Neutrophil (primary cell): ENCODE measurements around the gene PCED1B.
"Not testable (repeated sequence)": the region's sequence is repeated elsewhere in the genome, so short reads cannot be mapped to it uniquely, and the experiment has no call there.

Experiments used
- H3K27ac ChIP-seq: fragments of 200-600 bp; sonication (generic); 2 replicates; pipeline ENCODE4 v1.5.1; 2016; ENCODE audit warnings: mild to moderate bottlenecking, moderate library complexity
- H3K27me3 ChIP-seq: fragments of 200-600 bp; sonication (generic); 2 replicates; pipeline ENCODE4 v1.6.0; 2016; ENCODE audit warnings: mild to moderate bottlenecking
- H3K36me3 ChIP-seq: fragments of 200-600 bp; sonication (generic); 2 replicates; pipeline ENCODE4 v1.5.1; 2017
- H3K4me1 ChIP-seq, 2 experiments: fragments of 200-600 bp in 1 of 2; sonication (generic) in 1 of 2; 1 replicate in 1 of 2; 2 replicates in 1 of 2; pipeline versions ENCODE4 v1.5.1 to v1.6.1; 2013 to 2016; ENCODE audit warnings: low read depth in 1 of 2, low read length in 1 of 2, mild to moderate bottlenecking in 1 of 2, moderate library complexity in 1 of 2; ENCODE audit not compliant: control insufficient read depth in 1 of 2, insufficient read depth in 1 of 2
- H3K4me3 ChIP-seq, 2 experiments: fragments of 200-600 bp in 1 of 2; sonication (generic) in 1 of 2; 1 replicate in 1 of 2; 2 replicates in 1 of 2; pipeline ENCODE4 v1.5.1; 2013 to 2016; ENCODE audit warnings: low read depth in 1 of 2, low read length in 1 of 2, mild to moderate bottlenecking in 1 of 2, moderate library complexity in 1 of 2
- H3K9me3 ChIP-seq: fragments of 200-600 bp; sonication (generic); 2 replicates; pipeline ENCODE4 v1.5.1; 2016
- TF ChIP-seq, protein P1 (sequence below): fragments of 200-600 bp; sonication (generic); IDR thresholded peaks from 2 replicates; pipeline ENCODE4 v1.5.1; 2016; ENCODE audit warnings: antibody characterized with exemption

PCED1B gene

DNA sequence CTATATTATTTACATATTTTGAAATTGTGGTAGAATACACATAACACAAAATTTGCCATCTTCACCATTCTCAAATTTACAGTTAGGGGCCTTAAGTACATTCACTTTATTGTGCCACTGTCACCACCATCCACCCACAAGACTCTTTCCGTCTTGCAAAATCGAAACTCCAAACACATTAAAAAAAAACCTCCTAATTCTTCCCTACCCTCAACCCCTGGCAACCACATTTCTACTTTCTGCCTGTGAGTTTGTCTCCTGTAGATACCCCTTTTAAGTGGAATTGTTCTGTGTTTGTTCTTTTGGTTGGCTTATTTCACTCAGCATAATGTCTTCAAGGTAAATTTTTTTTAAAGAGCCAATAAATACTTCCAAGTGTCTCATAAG lies 32.0 kb downstream of the PCED1B start:
- Histone ChIP-seq H3K27ac (no peak overlapping the region), H3K27me3 (no peaks in the 10 kb centered on the region), H3K36me3 (no peaks in the 10 kb centered on the region), H3K4me1 (no peaks in the 10 kb centered on the region), H3K4me3 (no peak overlapping the region), H3K9me3 (no peaks in the 10 kb centered on the region)
- TF ChIP-seq, protein P1, sequence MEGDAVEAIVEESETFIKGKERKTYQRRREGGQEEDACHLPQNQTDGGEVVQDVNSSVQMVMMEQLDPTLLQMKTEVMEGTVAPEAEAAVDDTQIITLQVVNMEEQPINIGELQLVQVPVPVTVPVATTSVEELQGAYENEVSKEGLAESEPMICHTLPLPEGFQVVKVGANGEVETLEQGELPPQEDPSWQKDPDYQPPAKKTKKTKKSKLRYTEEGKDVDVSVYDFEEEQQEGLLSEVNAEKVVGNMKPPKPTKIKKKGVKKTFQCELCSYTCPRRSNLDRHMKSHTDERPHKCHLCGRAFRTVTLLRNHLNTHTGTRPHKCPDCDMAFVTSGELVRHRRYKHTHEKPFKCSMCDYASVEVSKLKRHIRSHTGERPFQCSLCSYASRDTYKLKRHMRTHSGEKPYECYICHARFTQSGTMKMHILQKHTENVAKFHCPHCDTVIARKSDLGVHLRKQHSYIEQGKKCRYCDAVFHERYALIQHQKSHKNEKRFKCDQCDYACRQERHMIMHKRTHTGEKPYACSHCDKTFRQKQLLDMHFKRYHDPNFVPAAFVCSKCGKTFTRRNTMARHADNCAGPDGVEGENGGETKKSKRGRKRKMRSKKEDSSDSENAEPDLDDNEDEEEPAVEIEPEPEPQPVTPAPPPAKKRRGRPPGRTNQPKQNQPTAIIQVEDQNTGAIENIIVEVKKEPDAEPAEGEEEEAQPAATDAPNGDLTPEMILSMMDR, result no peak

DNA sequence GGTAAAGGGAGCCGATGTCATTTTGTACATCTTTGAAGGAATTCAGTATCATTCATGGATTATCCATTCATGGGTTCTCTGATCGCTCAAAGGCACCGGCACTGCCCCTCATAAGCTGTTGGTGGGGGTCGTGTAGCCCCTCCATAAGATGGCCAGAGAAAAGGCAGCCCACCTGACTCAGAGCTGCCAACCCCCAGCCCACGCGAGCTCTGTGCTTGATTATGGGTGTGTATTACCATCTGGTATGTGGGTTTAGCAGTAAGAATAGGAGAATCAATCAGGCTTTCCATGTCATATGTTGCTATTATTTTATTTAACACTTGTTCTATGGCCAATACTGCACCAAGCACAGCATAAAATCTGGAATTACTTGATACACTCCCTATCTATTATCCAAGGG lies 32.4 kb downstream of the PCED1B start:
- Histone ChIP-seq H3K4me3 (no peak overlapping the region), H3K27ac (no peak overlapping the region)

DNA sequence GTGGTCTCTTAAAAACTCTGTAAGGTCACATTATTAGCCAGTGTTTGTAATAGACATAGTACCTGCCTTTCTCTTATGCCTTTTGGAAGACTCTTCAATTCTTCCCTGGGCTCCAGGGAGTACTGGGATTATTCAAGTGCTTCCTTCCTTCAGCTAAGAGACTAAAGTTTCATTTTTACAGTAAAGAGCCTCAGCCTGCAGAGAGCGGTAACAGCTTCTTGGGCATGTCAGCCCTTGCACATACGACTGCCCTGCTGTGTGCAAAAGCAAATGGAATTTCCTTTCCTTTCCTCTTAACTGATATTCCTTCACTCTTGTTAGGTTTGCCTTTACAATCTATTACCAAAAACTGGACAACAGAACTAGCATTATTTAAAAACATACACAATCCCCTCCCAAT lies 33.3 kb downstream of the PCED1B start:
- Histone ChIP-seq H3K27me3 (no peaks in the 10 kb centered on the region), H3K9me3 (no peaks in the 10 kb centered on the region), H3K36me3 (no peaks in the 10 kb centered on the region), H3K4me3 (no peak overlapping the region), H3K4me1 (no peaks in the 10 kb centered on the region), H3K27ac (no peak overlapping the region)
- TF ChIP-seq, protein P1, result no peak

More for the DNA sequence above, 32.4 kb downstream of the PCED1B start:
- Histone ChIP-seq H3K36me3 (no peaks in the 10 kb centered on the region), H3K4me1 (no peaks in the 10 kb centered on the region), H3K27me3 (no peaks in the 10 kb centered on the region), H3K9me3 (no peaks in the 10 kb centered on the region)
- TF ChIP-seq, protein P1, result no peak

DNA sequence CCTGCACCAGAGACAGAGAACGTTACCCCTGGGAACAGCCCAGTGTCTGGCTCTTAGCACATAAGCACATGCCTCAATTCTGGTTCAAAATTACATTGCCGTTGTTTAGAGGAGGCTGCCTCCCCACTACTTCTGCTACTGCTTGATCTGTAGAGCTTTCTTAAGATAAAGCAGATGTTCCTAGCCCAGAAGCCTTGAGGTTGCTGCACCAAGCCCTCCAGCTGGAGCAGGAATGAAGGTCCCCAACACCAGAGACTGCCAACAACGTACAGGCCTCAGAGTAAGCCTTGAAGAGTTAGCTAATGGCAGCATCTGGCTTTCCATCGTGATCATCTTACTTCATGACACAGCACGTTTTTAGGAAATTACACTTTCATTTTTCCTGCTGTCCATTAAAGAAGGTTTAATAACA lies 35.1 kb downstream of the PCED1B start:
- no peaks in the 10 kb centered on the region for H3K4me1 ChIP-seq
- no peak overlapping the region for H3K4me3 ChIP-seq
- H3K27ac ChIP-seq, result no peak overlapping the region
- H3K36me3 ChIP-seq, result no peaks in the 10 kb centered on the region
- no peaks in the 10 kb centered on the region for H3K27me3 ChIP-seq
- no peaks in the 10 kb centered on the region for H3K9me3 ChIP-seq
- TF ChIP-seq, protein P1, result no peak

DNA sequence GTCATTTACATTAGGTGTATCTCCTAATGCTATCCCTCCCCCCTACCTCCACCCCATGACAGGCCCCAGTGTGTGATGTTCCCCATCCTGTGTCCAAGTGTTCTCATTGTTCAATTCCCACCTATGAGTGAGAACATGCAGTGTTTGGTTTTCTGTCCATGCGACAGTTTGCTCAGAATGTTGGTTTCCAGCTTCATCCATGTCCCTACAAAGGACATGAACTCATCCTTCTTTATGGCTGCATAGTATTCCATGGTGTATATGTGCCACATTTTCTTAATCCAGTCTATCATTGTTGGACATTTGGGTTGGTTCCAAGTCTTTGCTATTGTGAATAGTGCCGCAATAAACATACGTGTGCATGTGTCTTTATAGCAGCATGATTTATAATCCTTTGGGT lies 37.9 kb downstream of the PCED1B start:
- not testable (repeated sequence) for H3K4me3 ChIP-seq, H3K4me1 ChIP-seq, H3K9me3 ChIP-seq, H3K27me3 ChIP-seq, H3K36me3 ChIP-seq, H3K27ac ChIP-seq

DNA sequence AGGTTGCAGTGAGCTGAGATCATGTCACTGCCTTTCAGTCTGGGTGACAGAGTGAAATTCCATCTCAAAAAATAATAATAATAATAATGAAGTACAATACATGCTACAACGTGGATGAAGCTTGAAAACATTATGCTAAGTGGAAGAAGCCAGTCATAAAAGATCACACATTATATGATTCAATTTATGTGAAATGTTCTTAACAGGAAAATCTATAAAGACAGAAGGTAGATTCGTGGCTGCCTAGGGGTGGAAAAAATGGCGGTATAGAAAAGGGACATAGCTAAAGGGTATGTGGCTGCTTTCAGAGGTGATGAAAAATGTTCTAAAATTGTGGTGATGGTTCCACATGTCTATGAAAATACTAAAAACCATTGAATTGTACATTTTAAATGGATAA lies 41.3 kb downstream of the PCED1B start:
- Histone ChIP-seq H3K27ac (no peak overlapping the region), H3K36me3 (no peaks in the 10 kb centered on the region), H3K4me3 (no peak overlapping the region), H3K4me1 (no peaks in the 10 kb centered on the region), H3K27me3 (no peaks in the 10 kb centered on the region), H3K9me3 (no peaks in the 10 kb centered on the region)
- TF ChIP-seq, protein P1, result no peak
